NB4 (cell line): ENCODE results near the gene NAA10.

Experiments used
- CTCF ChIP-seq: IDR thresholded peaks from one replicate; pipeline ENCODE4 v1.5.1; 2012; ENCODE audit warnings: low read depth, low read length
- POLR2A ChIP-seq: IDR thresholded peaks from 2 replicates; pipeline ENCODE4 v1.6.1; 2011; ENCODE audit warnings: mild to moderate bottlenecking; ENCODE audit not compliant: insufficient read length; ENCODE audit errors: extremely low read depth

- no peak for TF ChIP-seq CTCF
- TF ChIP-seq POLR2A = no peak
Measured at GRCh38 chrX:153897899-153898298, 36.9 kb downstream of the NAA10 start.
